Mesenchymal stem cell (in vitro differentiated cells and primary cell): ENCODE measurements around the gene ZDHHC21.

ENCODE experiments used
- DNase-seq: peaks from one replicate; pipeline ENCODE4 v3.0.0-alpha.2; 2013
- H2AFZ ChIP-seq: one replicate; pipeline ENCODE4 v1.6.1; 2013; ENCODE audit warnings: low read depth, mild to moderate bottlenecking, control low read depth, inconsistent platforms, low read length, moderate library complexity
- H2AK5ac ChIP-seq: 2 replicates; pipeline ENCODE4 v1.6.1; 2013; ENCODE audit warnings: low read length, moderate library complexity, mild to moderate bottlenecking, inconsistent platforms; ENCODE audit not compliant: severe bottlenecking
- H2BK120ac ChIP-seq: one replicate; pipeline ENCODE4 v1.6.1; 2013; ENCODE audit warnings: low read depth, mild to moderate bottlenecking, inconsistent platforms, low read length, moderate library complexity
- H2BK12ac ChIP-seq, 2 experiments: one replicate each; pipeline ENCODE4 v1.6.1; 2013; ENCODE audit warnings: inconsistent platforms in 2 of 2, low read length in 2 of 2, mild to moderate bottlenecking in 2 of 2, moderate library complexity in 2 of 2, control low read depth in 1 of 2
- H2BK15ac ChIP-seq: one replicate; pipeline ENCODE4 v1.6.1; 2013; ENCODE audit warnings: mild to moderate bottlenecking, low read depth, inconsistent platforms; ENCODE audit not compliant: poor library complexity, severe bottlenecking
- H2BK5ac ChIP-seq: 2 replicates; pipeline ENCODE4 v1.6.1; 2013; ENCODE audit warnings: low read depth, mild to moderate bottlenecking, low read length, control low read depth, inconsistent platforms; ENCODE audit not compliant: poor library complexity, severe bottlenecking
- H3K14ac ChIP-seq, 2 experiments: one replicate each; pipeline ENCODE4 v1.6.1; 2013; ENCODE audit warnings: inconsistent platforms in 2 of 2, low read length in 2 of 2, control low read depth in 1 of 2, mild to moderate bottlenecking in 1 of 2, moderate library complexity in 1 of 2
- H3K18ac ChIP-seq, 2 experiments: one replicate each; pipeline ENCODE4 v1.6.1; 2013; ENCODE audit warnings: inconsistent platforms in 2 of 2, low read length in 2 of 2, control low read depth in 1 of 2, low read depth in 1 of 2, mild to moderate bottlenecking in 1 of 2
- H3K23ac ChIP-seq, 2 experiments: one replicate each; pipeline ENCODE4 v1.6.1; 2013; ENCODE audit warnings: inconsistent platforms in 2 of 2, low read length in 2 of 2, mild to moderate bottlenecking in 2 of 2, moderate library complexity in 2 of 2, control low read depth in 1 of 2
- H3K27ac ChIP-seq: 2 replicates; pipeline ENCODE4 v1.5.1; 2013; ENCODE audit warnings: mild to moderate bottlenecking, moderate library complexity, low read length, control low read depth, inconsistent platforms; ENCODE audit not compliant: poor library complexity, severe bottlenecking
- H3K27me3 ChIP-seq, 2 experiments: 2 replicates each; pipeline versions ENCODE4 v1.6.1 to v1.7.0; 2013; ENCODE audit warnings: low read length in 2 of 2, mild to moderate bottlenecking in 2 of 2, moderate library complexity in 2 of 2, control low read depth in 1 of 2, inconsistent platforms in 1 of 2; ENCODE audit not compliant: control insufficient read depth in 1 of 2, insufficient read depth in 1 of 2
- H3K36me3 ChIP-seq, 2 experiments: 2 replicates each; pipeline versions ENCODE4 v1.6.1 to v1.7.0; 2013; ENCODE audit warnings: low read length in 2 of 2, control low read depth in 1 of 2, inconsistent platforms in 1 of 2, low read depth in 1 of 2, mild to moderate bottlenecking in 1 of 2; ENCODE audit not compliant: insufficient read depth in 2 of 2, control insufficient read depth in 1 of 2
- H3K4ac ChIP-seq, 2 experiments: one replicate each; pipeline ENCODE4 v1.6.1; 2013; ENCODE audit warnings: inconsistent platforms in 2 of 2, low read length in 2 of 2, mild to moderate bottlenecking in 2 of 2, moderate library complexity in 2 of 2, control low read depth in 1 of 2, low read depth in 1 of 2
- H3K4me1 ChIP-seq: 2 replicates; pipeline ENCODE4 v1.6.1; 2013; ENCODE audit warnings: low read depth, low read length, control low read depth; ENCODE audit not compliant: control insufficient read depth, insufficient read depth
- H3K4me2 ChIP-seq: 2 replicates; pipeline ENCODE4 v1.6.1; 2013; ENCODE audit warnings: low read length, mild to moderate bottlenecking, inconsistent platforms; ENCODE audit not compliant: poor library complexity, severe bottlenecking
- H3K4me3 ChIP-seq, 2 experiments: 2 replicates each; pipeline versions ENCODE4 v1.5.1 to v1.7.0; 2013; ENCODE audit warnings: low read length in 2 of 2, mild to moderate bottlenecking in 2 of 2, control low read depth in 1 of 2, low read depth in 1 of 2; ENCODE audit not compliant: insufficient read depth in 1 of 2
- H3K79me1 ChIP-seq: replicated peaks from 2 replicates; pipeline ENCODE4 v1.6.1; 2013; ENCODE audit warnings: mild to moderate bottlenecking, control low read depth, low read length, inconsistent platforms; ENCODE audit not compliant: poor library complexity, severe bottlenecking
- H3K9ac ChIP-seq: 2 replicates; pipeline ENCODE4 v1.7.0; 2013; ENCODE audit warnings: mild to moderate bottlenecking, low read length, moderate library complexity
- H3K9me3 ChIP-seq: 2 replicates; pipeline ENCODE4 v1.7.0; 2013; ENCODE audit warnings: mild to moderate bottlenecking, low read length; ENCODE audit not compliant: control insufficient read depth
- H4K8ac ChIP-seq: one replicate; pipeline ENCODE4 v1.6.1; 2013; ENCODE audit warnings: inconsistent platforms, mild to moderate bottlenecking, low read length, moderate library complexity
- H4K91ac ChIP-seq: one replicate; pipeline ENCODE4 v1.6.1; 2013; ENCODE audit warnings: mild to moderate bottlenecking, low read length, inconsistent platforms
- WGBS: methylation state at CpG from one replicate; pipeline ENCODE4 v1.1.7; 2013; ENCODE audit warnings: mixed read lengths; 5-methylcytosine and 5-hydroxymethylcytosine counted together

ZDHHC21 gene

DNA sequence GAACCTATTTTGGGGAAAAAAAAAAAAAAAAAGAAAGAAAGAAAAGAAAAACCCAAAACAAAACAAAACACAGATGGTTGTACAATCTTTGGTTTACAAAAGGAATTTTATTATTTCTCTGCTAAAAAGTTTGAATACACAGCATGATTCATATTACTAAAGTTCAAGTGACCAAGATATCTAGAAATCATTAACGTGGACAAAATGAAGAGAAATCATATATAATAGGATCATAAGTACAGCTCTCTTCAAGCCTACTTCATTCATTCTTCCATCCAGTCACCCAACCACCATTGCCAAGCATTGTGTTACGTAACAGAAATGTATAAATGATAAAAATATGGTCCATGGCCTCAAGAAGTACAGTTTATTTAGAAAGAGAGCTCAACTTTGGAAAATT is 52.9 kb downstream of the ZDHHC21 start:
- no peak overlapping the region for H2BK12ac ChIP-seq
- no peak overlapping the region for H2AK5ac ChIP-seq
- no peak overlapping the region for H3K4me3 ChIP-seq
- H3K79me1 ChIP-seq = no peaks in the 10 kb centered on the region
- no peak for DNase-seq
- H3K36me3 ChIP-seq = peaks cover 0 to 6% of the 10 kb centered on the region in 2 experiments
- no peak overlapping the region for H3K14ac ChIP-seq
- H2AFZ ChIP-seq = no peak overlapping the region
- no peak overlapping the region for H2BK120ac ChIP-seq
- no peak overlapping the region for H4K91ac ChIP-seq
- no CpG with 5 or more reads among the region's 2 CpGs for WGBS
- H3K9me3 ChIP-seq = no peaks in the 10 kb centered on the region
- no peak overlapping the region for H2BK5ac ChIP-seq
- no peak overlapping the region for H4K8ac ChIP-seq
- peak overlapping the region; percentile 17 for H3K27ac ChIP-seq
- no peak overlapping the region for H3K23ac ChIP-seq
- no peak overlapping the region for H3K9ac ChIP-seq
- no peak overlapping the region for H2BK15ac ChIP-seq
- no peaks in the 10 kb centered on the region for H3K27me3 ChIP-seq
- no peak overlapping the region for H3K18ac ChIP-seq
- H3K4ac ChIP-seq = no peak overlapping the region
- H3K4me2 ChIP-seq = no peak overlapping the region
- H3K4me1 ChIP-seq = no peaks in the 10 kb centered on the region

DNA sequence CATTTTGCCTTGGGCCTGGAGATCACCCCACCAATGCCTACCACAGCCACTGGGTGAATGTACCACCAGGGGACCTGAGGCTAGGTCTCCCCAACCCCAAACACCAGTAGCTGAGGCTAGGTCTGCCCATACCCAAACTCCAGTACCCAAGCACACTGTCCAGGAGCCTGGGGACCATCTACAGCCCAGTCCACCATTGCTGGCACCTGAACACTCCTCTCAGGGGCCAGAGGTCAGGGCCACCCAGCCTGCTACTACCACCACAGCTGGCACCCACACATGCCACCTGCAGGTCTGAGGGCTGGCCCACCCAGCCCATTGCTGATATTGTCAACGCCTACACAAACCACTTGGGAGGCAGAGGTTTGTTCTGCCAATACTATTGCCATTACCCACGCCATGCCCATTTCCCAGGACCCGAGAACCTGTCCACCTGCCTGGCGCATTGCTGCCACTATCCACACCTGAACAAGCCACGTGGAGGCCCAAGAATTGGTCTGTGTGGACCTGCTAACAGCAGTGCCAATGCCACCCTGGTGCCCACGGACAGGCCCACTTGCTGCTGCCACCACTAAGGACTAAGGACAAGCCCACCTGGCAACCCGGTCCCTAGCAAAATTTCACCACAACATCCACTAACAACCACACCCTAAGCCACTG is 59.2 kb downstream of the ZDHHC21 start:
- no peak overlapping the region for H4K91ac ChIP-seq
- no peak overlapping the region for H2AFZ ChIP-seq
- DNase-seq = no peak
- peaks cover 6% of the 10 kb centered on the region for H3K9me3 ChIP-seq
- H2AK5ac ChIP-seq = no peak overlapping the region
- H3K4me2 ChIP-seq = no peak overlapping the region
- peak overlapping the region; percentile 30 for H4K8ac ChIP-seq
- H3K4ac ChIP-seq = no peak overlapping the region
- H2BK5ac ChIP-seq = no peak overlapping the region
- WGBS = 97% methylated on average over 7 of the region's 7 CpGs
- H2BK12ac ChIP-seq = no peak overlapping the region
- no peak overlapping the region for H2BK15ac ChIP-seq
- peaks cover 12 to 13% of the 10 kb centered on the region in 2 experiments for H3K36me3 ChIP-seq
- H3K14ac ChIP-seq = no peak overlapping the region
- H3K23ac ChIP-seq = no peak overlapping the region
- no peak overlapping the region for H3K27ac ChIP-seq
- H3K18ac ChIP-seq = no peak overlapping the region
- no peak overlapping the region for H2BK120ac ChIP-seq
- no peak overlapping the region for H3K9ac ChIP-seq
- no peak overlapping the region for H3K4me3 ChIP-seq
- no peaks in the 10 kb centered on the region for H3K27me3 ChIP-seq
- peaks cover 14% of the 10 kb centered on the region for H3K79me1 ChIP-seq
- H3K4me1 ChIP-seq = no peaks in the 10 kb centered on the region

DNA sequence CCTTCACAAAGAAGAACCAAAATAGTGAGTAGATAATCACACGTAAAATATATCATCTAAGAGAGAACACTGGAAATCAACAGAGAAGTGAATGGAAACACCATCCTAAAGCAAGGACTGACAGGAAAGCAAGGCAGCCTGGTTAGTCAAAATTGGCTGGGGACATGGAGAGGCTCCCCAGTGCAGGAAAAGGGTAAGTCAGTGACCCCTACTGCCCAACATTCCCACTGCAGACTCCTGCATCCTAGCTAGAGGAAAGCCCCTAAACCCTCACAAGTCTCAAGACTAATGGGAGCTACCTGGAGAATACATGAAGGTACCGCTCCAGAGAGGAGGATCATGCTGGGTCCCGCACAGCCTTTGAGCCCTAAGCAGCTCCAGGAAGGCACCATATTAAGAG is 60.1 kb downstream of the ZDHHC21 start:
- 93% methylated on average over 3 of the region's 3 CpGs for WGBS
- Histone ChIP-seq H3K14ac (no peak overlapping the region), H2BK12ac (no peak overlapping the region), H3K36me3 (peaks cover 12 to 13% of the 10 kb centered on the region in 2 experiments), H4K8ac (no peak overlapping the region), H3K4me1 (no peaks in the 10 kb centered on the region), H2BK5ac (no peak overlapping the region), H3K4ac (no peak overlapping the region), H3K27me3 (no peaks in the 10 kb centered on the region), H3K79me1 (peaks cover 14% of the 10 kb centered on the region), H2AFZ (no peak overlapping the region), H3K9me3 (peaks cover 6% of the 10 kb centered on the region), H3K18ac (no peak overlapping the region), H2BK15ac (no peak overlapping the region), H3K4me3 (no peak overlapping the region), H3K4me2 (no peak overlapping the region), H3K9ac (no peak overlapping the region), H2BK120ac (no peak overlapping the region), H3K23ac (no peak overlapping the region), H4K91ac (no peak overlapping the region), H2AK5ac (no peak overlapping the region), H3K27ac (no peak overlapping the region)
- no peak for DNase-seq

DNA sequence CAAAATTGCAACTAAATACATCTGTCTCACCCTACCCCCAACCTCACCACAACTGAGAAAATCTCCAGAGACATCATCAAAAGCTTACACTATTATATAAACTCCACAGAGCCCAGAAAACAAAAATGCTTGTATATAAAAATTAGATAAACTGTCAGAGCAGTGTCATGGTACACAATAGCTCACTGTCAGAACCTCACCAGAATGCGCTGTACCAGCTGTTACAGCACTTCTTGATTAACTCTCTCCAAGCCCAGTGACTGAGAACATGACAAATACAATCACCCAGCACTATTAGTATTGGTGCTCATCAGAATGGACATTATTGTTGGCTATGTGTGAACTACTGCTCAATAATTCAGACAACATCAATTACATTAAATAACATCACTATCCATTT is 65.7 kb downstream of the ZDHHC21 start:
- Histone ChIP-seq H3K27ac (no peak overlapping the region), H4K8ac (no peak overlapping the region), H2BK5ac (no peak overlapping the region), H3K4ac (no peak overlapping the region), H2AK5ac (no peak overlapping the region), H2BK120ac (no peak overlapping the region), H3K4me3 (no peak overlapping the region), H3K9ac (no peak overlapping the region), H3K14ac (no peak overlapping the region), H4K91ac (no peak overlapping the region), H2AFZ (no peak overlapping the region), H3K4me2 (no peak overlapping the region), H3K27me3 (no peaks in the 10 kb centered on the region), H3K36me3 (peaks cover 3 to 12% of the 10 kb centered on the region in 2 experiments), H2BK15ac (no peak overlapping the region), H3K23ac (no peak overlapping the region), H2BK12ac (no peak overlapping the region), H3K79me1 (no peaks in the 10 kb centered on the region), H3K4me1 (no peaks in the 10 kb centered on the region), H3K18ac (no peak overlapping the region), H3K9me3 (peaks cover 6% of the 10 kb centered on the region)
- DNase-seq = peak; percentile 6
- 100% methylated on average over 1 of the region's 1 CpG for WGBS
